GM12875 (cell line): ENCODE results near the gene CBLC.

Experiments
- H3K4me3 ChIP-seq: one replicate; pipeline ENCODE4 v1.5.1; 2011; ENCODE audit warnings: low read depth, low read length, control low read depth
- CTCF ChIP-seq: IDR thresholded peaks from 2 replicates; pipeline ENCODE4 v1.5.1; 2011; ENCODE audit warnings: low read depth, mild to moderate bottlenecking, control low read depth, inconsistent platforms, low read length, moderate library complexity, borderline replicate concordance; ENCODE audit not compliant: insufficient read depth

The CBLC gene

GRCh38 chr19:44841231-44841630, 63.5 kb downstream of the CBLC start:
- no peak for TF ChIP-seq CTCF

GRCh38 chr19:44845286-44845611, 67.6 kb downstream of the CBLC start:
- H3K4me3 ChIP-seq: no peak overlapping the region
- no peak for TF ChIP-seq CTCF

More at GRCh38 chr19:44841231-44841630, 63.5 kb downstream of the CBLC start:
- no peak overlapping the region for H3K4me3 ChIP-seq

GRCh38 chr19:44845612-44846454, 68.1 kb downstream of the CBLC start, which contains the start of gene NECTIN2:
TSS of gene NECTIN2 (plus strand) at chr19:44846297. CDS start at chr19:44846526, 229 bp downstream.
- peak; percentile 70 for TF ChIP-seq CTCF

GRCh38 chr19:44846455-44847143, 68.9 kb downstream of the CBLC start:
- no peak for TF ChIP-seq CTCF
- peak overlapping the region; percentile 47 for H3K4me3 ChIP-seq

More at GRCh38 chr19:44845612-44846454, 68.1 kb downstream of the CBLC start, which contains the start of gene NECTIN2:
- H3K4me3 ChIP-seq: peak within 1 kb of the TSS; percentile 47

GRCh38 chr19:44847144-44848035, 69.7 kb downstream of the CBLC start:
- no peak for TF ChIP-seq CTCF
- H3K4me3 ChIP-seq: no peak overlapping the region

- no peak for TF ChIP-seq CTCF
- no peak overlapping the region for H3K4me3 ChIP-seq
Observed at GRCh38 chr19:44848036-44848811, 70.5 kb downstream of the CBLC start.
